Muscle layer of colon (tissue), 2 donors: ENCODE results near the gene VSTM2B.
"Not testable (repeated sequence)": the region's sequence is repeated elsewhere in the genome, so short reads cannot be mapped to it uniquely, and the experiment has no call there.

Experiments used
- H3K27ac ChIP-seq: one replicate; pipeline ENCODE4 v1.7.0; 2013; ENCODE audit warnings: low read depth, mild to moderate bottlenecking, low read length, moderate library complexity
- H3K27me3 ChIP-seq, 2 donors: one replicate each; pipeline ENCODE4 v1.7.0; 2013; ENCODE audit warnings: low read length in 2 of 2, mild to moderate bottlenecking in 2 of 2; ENCODE audit not compliant: insufficient read depth in 2 of 2, control insufficient read depth in 1 of 2
- H3K36me3 ChIP-seq: one replicate; pipeline ENCODE4 v1.7.0; 2013; ENCODE audit warnings: mild to moderate bottlenecking, low read length; ENCODE audit not compliant: insufficient read depth
- H3K4me1 ChIP-seq: one replicate; pipeline ENCODE4 v1.7.0; 2013; ENCODE audit warnings: mild to moderate bottlenecking, low read length; ENCODE audit not compliant: insufficient read depth
- H3K4me3 ChIP-seq, 2 donors: one replicate each; pipeline ENCODE4 v1.7.0; 2013; ENCODE audit warnings: low read length in 2 of 2, low read depth in 1 of 2, mild to moderate bottlenecking in 1 of 2, moderate library complexity in 1 of 2
- H3K9ac ChIP-seq: one replicate; pipeline ENCODE4 v1.7.0; 2013; ENCODE audit warnings: low read length
- H3K9me3 ChIP-seq: one replicate; pipeline ENCODE4 v1.7.0; 2013; ENCODE audit warnings: mild to moderate bottlenecking, low read length
- donor health status: abdominal sarcoma.
- donor health status: Adenocarcinoma of cecum.

VSTM2B gene

DNA sequence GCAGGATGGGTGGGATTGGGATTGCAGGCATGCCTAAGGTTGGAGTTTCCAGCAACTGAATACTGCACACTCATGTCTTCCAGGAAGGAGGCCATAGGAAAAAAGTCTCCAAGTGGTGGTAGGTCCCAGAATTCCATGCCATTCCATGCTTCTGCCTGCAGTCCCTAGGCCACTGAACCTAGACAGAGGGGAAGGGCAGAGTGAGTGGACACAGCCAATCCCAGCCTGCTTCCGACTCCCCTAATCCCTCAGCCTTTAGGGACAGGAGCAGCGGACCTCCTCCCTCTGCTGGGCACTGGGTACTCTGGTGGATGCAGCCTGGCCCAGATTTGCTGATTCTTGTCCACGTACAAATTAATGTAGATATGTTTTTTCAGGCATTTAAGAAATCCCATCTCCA is 17.0 kb downstream of the VSTM2B start:
- H3K27me3 ChIP-seq = peaks cover 0 to 7% of the 10 kb centered on the region in 2 donors
- H3K9me3 ChIP-seq = no peaks in the 10 kb centered on the region
- H3K4me1 ChIP-seq = no peaks in the 10 kb centered on the region
- H3K4me3 ChIP-seq = no peak overlapping the region
- no peaks in the 10 kb centered on the region for H3K36me3 ChIP-seq
- no peak overlapping the region for H3K9ac ChIP-seq
- no peak overlapping the region for H3K27ac ChIP-seq

DNA sequence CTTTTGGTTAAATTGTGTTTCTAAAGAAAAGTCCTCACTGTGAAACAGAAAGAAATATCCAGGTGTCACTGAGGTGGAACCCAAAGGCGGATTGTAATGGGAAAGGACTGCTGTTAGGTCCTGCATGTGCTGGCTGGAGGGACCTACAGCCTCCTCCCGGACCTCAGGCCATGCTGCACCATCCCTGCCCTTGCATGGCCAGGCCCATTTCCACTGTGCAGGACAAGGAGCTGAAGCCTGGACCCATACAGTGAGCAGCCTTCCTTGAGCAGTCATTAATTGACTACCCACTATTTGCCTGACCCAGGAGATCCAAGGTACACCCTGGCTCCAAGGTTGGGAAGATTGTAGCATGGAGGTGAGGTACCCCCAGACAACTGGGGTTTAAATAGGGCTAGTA is 17.6 kb downstream of the VSTM2B start:
- no peaks in the 10 kb centered on the region for H3K36me3 ChIP-seq
- H3K27me3 ChIP-seq = peaks cover 0 to 7% of the 10 kb centered on the region in 2 donors
- H3K9me3 ChIP-seq = no peaks in the 10 kb centered on the region
- H3K27ac ChIP-seq = no peak overlapping the region
- no peaks in the 10 kb centered on the region for H3K4me1 ChIP-seq
- H3K4me3 ChIP-seq = no peak overlapping the region
- H3K9ac ChIP-seq = no peak overlapping the region

DNA sequence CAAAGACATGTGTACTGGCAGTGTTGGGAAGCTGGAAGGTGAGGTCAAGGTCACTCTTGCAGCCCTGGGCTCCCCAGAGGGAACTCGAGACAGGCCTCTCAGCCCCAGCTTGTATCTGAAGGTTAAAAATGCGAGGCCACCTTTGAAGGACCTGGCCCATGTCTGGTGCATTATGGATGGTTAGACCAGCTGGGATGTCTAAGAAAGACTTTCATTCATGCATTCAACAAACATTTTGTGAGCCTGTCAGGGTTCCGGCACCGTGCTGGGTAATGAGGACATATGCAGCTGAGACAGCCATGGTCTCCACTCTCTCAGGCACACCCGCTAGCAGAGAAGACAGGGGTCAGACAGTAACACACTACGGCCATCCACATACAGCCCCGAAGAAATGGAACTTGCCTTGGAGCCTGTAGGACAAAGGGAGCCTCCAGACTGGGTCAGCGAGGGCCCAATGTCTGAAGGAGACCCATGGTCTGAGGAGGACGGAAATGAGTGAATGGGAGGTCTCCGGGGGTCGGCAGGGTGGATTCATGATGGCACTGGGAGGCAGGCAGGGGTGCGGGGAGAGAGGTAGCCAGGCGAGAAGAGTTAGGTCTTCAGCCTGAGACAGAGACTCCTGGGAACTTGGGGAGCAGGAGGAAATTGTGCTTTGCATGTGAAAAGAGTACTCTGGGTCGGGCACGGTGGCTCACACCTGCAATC is 19.0 kb downstream of the VSTM2B start:
- Histone ChIP-seq H3K27ac (no peak overlapping the region), H3K9ac (no peak overlapping the region), H3K27me3 (peaks cover 0 to 4% of the 10 kb centered on the region in 2 donors), H3K36me3 (no peaks in the 10 kb centered on the region), H3K4me1 (no peaks in the 10 kb centered on the region), H3K9me3 (no peaks in the 10 kb centered on the region), H3K4me3 (no peak overlapping the region)

DNA sequence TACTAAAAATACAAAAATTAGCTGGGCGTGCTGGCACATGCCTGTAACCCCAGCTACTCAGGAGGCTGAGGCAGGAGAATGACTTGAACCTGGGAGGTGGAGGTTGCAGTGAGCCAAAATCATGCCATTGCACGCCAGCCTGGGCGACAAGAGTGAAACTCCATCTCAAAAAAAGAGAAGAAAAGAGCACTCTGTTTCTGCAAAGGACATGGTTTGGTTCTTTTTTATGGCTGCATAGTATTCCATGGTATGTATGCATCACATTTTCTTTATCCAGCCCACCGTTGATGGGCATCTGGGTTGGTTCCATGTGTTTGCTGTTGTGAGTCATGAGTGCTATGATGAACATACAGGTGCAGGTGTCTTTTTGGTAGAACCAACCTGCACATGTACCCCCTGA is 19.7 kb downstream of the VSTM2B start:
- H3K4me1 ChIP-seq, H3K27ac ChIP-seq, H3K9ac ChIP-seq, H3K27me3 ChIP-seq, H3K36me3 ChIP-seq, H3K9me3 ChIP-seq, H3K4me3 ChIP-seq: not testable (repeated sequence)

DNA sequence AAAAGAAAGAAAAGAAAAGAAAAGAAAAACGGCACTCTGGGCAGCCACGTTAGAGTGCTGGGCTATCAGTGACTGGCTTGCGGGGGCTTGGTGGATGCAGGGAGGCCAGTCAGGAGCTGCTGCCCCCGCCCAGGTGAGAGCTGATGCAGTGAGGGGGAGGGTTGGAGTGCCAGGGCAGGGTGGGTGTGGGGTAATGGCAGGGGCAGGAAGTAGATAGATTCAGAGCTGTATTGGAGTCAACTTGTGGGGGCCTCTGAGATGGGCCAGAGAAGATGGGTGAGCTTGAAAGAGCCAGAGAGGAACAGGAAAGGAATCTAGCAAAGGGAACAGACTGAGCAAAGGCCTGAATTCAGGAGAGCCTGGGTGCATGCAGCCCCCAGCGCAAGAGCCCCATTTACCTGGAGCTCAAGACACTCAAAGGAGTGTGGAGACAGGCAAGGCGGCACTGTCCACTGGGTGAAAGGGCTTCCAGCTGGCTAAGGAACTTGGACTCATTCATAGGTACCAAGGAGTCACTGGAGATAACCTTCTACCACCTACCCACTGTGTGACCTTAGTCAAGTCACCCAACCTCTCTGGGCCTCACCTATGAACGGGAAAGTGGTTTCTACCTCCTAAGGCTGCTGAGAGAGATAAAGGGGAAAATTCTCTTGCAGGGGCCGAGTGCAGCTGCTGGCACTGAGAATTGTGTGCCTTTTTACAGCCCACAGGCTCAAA is 20.2 kb downstream of the VSTM2B start:
- Histone ChIP-seq H3K4me1 (no peaks in the 10 kb centered on the region), H3K27ac (no peak overlapping the region), H3K36me3 (no peaks in the 10 kb centered on the region), H3K9ac (no peak overlapping the region), H3K9me3 (no peaks in the 10 kb centered on the region), H3K27me3 (no peaks in the 10 kb centered on the region), H3K4me3 (no peak overlapping the region)

DNA sequence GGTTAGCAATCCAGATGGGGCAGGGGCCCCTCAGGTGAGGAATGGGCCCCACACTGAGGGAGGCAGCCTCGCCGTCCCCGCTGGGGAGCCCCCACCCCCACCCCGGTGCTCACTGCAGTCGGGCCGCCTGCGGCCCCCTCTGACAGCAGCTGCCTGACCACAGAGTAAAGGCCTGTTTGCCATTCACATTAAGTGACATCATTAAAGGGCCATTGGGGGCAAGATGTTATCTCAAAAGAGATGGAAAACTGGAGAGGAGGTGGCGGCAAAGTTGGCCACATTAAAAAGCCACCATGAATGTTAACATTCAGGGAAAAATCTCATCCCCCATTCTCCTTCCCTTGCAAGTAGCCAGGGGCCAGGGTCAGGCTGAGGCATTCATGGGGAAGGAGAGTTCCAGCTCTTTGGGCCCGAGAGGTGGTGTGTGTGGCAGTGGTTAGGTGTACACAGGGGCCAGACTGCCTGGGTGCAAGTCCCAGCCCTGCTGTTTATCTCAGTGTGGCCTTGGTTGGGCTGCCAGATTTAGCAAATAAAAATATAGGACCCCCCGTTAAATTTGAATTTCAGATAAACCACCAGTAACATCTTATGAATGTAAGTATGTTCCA is 20.9 kb downstream of the VSTM2B start:
- no peaks in the 10 kb centered on the region for H3K9me3 ChIP-seq
- no peaks in the 10 kb centered on the region for H3K4me1 ChIP-seq
- no peaks in the 10 kb centered on the region for H3K27me3 ChIP-seq
- no peak overlapping the region for H3K27ac ChIP-seq
- no peaks in the 10 kb centered on the region for H3K36me3 ChIP-seq
- H3K4me3 ChIP-seq = no peak overlapping the region
- no peak overlapping the region for H3K9ac ChIP-seq

DNA sequence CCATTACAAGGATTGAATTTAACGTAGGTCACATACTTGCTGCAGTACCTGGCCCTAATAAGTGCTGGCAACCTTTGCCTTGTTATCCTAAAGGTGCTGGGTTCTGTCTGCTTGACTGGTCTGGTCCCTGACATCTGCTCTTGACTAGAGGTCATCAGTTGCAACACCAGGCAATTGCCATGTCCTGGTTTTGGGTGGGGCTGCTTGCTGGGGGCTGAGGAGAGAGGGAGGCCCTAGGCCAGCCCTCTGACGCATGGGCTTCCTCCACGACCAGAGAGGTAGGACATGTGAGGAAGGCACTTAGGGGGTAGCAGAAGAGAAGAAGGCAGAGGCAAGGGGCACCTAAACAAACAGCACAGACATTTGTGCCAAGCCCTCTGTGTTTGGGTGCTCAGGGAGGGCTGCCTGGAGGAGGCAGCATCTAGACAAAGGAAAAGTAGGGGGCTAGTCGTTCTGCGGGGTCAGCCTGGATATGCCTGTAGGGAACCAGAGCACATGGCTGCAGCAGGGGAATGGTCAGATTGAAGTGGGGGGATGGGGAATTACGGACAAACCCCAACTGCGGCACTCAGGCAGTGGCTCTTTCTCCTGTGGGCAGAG is 21.7 kb downstream of the VSTM2B start:
- no peak overlapping the region for H3K9ac ChIP-seq
- H3K36me3 ChIP-seq = no peaks in the 10 kb centered on the region
- H3K4me1 ChIP-seq = no peaks in the 10 kb centered on the region
- no peaks in the 10 kb centered on the region for H3K9me3 ChIP-seq
- no peak overlapping the region for H3K27ac ChIP-seq
- H3K27me3 ChIP-seq = no peaks in the 10 kb centered on the region
- no peak overlapping the region for H3K4me3 ChIP-seq

DNA sequence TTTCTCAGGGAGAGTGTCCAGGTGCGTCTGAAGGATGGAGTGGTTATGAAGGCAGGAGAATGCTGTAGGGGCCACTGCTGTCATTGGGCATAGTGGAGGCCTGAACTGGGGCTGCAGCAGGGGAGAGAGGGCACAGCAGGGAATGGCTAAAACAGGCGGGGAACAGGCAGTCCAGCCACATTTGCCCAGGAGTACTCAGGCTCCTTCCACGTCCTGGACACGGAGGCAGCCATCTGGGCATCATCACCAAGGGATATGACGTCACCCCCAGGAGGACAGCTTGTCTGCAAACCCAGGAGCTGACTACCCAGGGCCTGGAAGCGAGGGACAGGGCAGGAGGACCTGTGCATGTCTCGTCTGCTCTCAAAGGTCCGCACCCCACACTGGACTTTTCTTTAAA is 22.2 kb downstream of the VSTM2B start:
- Histone ChIP-seq H3K4me3 (no peak overlapping the region), H3K36me3 (no peaks in the 10 kb centered on the region), H3K27ac (no peak overlapping the region), H3K9ac (no peak overlapping the region), H3K4me1 (no peaks in the 10 kb centered on the region), H3K9me3 (no peaks in the 10 kb centered on the region), H3K27me3 (no peaks in the 10 kb centered on the region)

DNA sequence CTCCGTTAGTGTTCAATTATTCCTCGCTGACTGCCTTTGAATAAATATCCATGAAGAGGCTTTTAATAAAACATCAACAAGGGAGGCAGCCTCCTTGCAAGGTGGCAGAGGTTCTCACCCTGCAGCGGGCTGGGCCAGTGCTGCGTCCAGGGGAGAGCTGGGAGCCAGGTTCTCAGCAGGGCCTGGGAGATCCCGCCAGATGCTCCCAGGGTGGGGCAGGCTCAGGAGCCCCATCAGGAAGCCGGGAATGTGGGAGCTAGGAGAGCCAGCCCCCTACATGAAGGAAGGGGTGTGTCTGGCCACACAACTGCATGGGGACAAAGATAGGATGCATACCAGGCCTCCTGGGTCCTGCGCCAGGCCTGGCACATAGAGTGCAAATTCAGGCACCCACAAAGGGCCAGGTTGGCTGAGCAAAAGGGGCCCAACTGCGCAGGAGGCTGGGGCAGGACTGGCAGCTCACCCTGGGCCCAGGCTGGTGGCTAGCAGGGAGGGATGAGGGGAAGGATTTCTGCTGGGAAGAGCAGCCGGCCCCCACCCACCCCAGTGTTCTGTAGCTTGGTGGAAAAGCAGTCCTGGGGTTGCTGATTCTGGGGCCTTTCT is 22.8 kb downstream of the VSTM2B start:
- H3K9me3 ChIP-seq = no peaks in the 10 kb centered on the region
- H3K4me1 ChIP-seq = no peaks in the 10 kb centered on the region
- H3K36me3 ChIP-seq = no peaks in the 10 kb centered on the region

DNA sequence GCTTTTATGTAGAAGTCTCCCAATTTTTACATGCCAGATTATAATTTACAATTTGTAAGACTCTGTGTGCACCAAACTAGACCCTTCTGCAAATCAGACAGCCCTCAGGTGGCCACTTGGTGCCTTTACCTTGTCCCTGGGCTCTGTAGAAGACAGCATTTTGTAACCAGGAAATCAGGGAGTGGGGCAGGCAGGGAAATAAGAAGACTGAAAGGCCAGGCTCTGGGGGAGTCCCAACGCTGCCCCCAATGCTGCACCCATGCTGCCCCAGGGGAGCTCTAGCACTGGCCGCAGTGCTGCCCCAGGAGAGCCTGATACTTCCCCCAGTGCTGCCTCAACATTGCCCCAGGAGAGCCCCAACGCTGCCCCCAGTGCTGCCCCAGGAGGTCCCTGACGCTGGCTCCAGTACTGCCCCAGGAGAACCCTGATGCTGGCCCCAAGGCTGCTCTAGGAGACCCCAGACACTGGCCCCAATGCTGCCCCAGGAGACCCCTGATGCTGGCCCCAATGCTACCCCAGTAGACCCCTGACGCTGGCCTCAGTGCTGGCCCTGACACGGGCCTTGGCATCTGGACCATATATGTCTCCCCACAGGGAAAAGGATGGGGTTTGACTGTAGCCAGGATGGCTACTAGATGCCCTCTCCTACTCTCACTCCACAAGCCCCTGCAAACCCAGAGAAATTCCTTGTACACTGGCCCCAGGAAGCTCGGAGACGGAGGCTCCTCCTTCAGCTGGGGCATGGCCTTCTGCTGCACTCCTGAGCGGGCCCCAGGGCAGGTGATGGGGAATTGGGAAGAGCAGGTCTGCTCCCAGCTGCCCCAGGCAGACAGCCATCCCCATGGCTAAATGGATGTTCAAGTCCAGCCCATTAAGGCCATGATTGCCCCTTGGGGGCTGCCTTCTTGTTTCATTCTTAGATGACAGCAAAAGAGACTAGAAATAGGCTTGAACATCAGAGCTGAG is 23.6 kb downstream of the VSTM2B start:
- no peak overlapping the region for H3K27ac ChIP-seq
- H3K4me1 ChIP-seq = no peaks in the 10 kb centered on the region
- H3K9me3 ChIP-seq = no peaks in the 10 kb centered on the region
- no peaks in the 10 kb centered on the region for H3K36me3 ChIP-seq
- no peak overlapping the region for H3K4me3 ChIP-seq
- no peaks in the 10 kb centered on the region for H3K27me3 ChIP-seq
- no peak overlapping the region for H3K9ac ChIP-seq

More for the DNA sequence above, 22.8 kb downstream of the VSTM2B start:
- no peak overlapping the region for H3K4me3 ChIP-seq
- no peak overlapping the region for H3K27ac ChIP-seq
- H3K9ac ChIP-seq = no peak overlapping the region
- H3K27me3 ChIP-seq = no peaks in the 10 kb centered on the region
